NT2/D1 (cell line): ENCODE results near the gene DPH6.

Experiments
- YY1 ChIP-seq: IDR thresholded peaks from 2 replicates; pipeline ENCODE4 v1.6.1; 2011; ENCODE audit not compliant: insufficient read length, insufficient read depth
- ZNF274 ChIP-seq: IDR thresholded peaks from 2 replicates; pipeline ENCODE4 v1.6.1; 2011; ENCODE audit warnings: mild to moderate bottlenecking, low read depth, low read length

- no peak for TF ChIP-seq YY1
- TF ChIP-seq ZNF274 = no peak
These were observed 183.7 kb downstream of the DPH6 start for GRCh38 chr15:35362195-35362829.
